Suppressor macrophage treated with lipopolysaccharide for 4 hours (primary cell): ENCODE data around the gene C6orf15.

Experiments
- DNase-seq: peaks from one replicate; pipeline ENCODE4 v3.0.0-alpha.2; 2020

Gene C6orf15

DNA sequence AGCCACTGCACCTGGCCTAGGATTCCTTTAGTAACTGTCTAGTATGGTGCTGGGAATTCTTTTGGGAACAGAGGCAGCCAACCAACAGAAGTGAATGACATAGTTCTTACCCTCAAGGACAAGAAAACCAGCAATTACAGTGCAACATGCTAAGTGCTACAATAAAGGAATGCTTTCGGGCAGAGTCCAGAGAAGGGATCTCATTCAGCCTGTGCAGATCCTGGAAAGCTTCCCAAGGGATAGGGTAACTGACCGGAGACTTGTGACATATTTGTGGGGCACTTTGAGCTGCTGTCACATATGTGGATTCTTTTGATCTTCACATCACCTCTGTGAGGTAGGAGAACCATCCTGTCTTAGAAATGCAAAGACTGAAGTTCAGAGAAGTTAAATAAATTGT is 46.8 kb downstream of the C6orf15 start:
- DNase-seq, result no peak

DNA sequence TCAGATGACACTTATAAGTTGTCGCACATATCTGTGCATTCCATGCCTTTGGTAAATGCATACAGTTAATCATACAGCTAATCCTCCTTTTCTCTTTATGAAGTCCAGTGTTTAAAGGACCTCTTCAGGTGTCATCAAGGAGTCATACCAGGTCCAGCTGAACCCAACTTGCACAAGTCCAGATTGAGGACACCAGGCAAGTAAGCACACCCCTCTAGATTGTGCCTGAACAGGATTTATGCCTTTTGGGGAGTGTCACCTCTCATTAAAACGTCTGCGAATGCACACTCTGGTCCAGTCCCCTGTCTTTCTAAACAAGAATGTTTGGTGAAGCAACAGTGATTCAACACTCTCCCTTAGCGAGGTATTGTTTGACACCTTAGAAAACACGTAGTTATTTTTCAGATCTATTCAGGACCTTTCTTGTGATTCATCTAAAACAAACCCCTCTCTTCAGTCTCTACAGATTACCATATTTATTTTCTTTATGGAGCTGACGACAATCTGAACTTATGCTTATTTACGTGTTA is 48.4 kb downstream of the C6orf15 start:
- DNase-seq, result no peak
